GM19099 (cell line): ENCODE data around the gene MPV17L2.

Source experiments
- POLR2A ChIP-seq: IDR thresholded peaks from 3 replicates; pipeline ENCODE4 v1.6.1; 2011; ENCODE audit warnings: low read depth; ENCODE audit not compliant: insufficient read length; ENCODE audit errors: extremely low read depth

MPV17L2 gene

DNA sequence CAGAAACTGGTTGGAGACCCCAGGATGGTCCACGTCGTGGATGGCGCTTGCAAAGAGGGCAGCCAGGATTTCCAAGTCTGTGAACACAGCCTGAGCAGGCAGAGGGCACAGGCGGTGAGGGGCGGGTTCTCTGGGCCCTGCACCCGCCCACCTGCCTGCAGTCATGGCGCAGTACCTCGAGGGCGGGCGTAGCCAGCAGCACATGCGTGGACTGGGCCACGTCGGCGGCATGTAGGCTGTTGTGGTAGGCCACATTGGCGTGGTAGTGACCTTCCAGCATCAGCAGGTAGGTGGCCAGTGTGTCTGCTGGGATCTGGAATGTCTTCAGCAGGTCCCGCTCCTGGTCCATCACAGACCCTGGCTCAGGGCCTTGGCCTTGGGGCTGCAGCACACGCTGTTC lies 25.1 kb downstream of the MPV17L2 start:
- TF ChIP-seq POLR2A = no peak

DNA sequence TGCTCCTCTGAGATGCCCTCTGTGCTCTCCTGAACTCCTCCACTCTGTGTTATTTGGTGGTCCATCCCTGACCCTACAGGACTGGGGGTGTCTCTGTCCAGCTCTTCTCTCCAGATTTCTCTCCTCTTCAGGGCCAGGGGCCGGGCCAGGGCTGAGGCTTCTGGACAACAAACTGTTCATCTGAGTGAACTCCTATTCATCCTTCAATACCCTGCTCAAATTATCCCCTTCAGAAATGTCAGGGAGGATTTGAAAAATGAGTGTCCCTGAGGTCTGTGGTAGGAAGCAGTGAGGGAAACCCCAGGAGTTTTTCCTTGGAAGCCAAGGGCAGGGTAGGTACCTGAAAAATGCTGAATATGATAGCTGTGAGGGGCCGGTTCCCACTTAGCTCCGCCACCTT lies 25.6 kb downstream of the MPV17L2 start:
- TF ChIP-seq POLR2A = no peak

DNA sequence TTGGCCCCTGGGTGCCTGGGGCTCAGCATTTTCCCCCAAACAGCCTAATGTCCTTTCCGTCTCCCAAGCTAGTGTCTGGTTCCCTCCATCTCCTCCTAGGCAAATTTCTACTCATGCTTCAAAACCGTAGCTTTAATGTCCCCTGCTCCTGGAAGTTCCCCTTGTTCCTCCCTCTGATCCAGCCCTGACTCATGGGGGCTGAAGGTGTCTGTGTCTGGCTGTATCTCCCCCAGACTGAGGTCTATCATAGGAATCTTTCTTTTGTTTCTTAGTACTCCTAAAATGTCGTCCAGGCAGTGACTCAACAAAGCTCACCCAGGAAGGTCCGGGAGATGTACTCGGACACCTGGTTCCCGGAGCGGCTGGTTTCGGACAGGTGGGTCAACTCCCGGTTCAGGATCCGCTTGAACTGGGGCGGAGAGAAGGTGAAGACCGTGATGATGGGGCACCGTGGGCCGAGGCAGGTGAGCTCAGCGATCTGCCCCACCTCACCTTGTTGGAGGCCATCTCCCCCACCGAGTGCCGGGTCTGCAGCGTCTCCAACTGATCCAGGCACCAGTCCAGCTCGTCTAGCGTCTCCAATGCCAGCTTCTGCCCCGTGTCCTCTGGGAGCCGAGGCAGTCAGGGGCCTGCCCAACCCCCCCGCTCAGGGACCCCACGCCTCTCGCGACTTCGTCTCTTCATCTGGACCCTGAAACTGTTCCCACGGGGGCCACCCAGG lies 27.1 kb downstream of the MPV17L2 start:
- no peak for TF ChIP-seq POLR2A

DNA sequence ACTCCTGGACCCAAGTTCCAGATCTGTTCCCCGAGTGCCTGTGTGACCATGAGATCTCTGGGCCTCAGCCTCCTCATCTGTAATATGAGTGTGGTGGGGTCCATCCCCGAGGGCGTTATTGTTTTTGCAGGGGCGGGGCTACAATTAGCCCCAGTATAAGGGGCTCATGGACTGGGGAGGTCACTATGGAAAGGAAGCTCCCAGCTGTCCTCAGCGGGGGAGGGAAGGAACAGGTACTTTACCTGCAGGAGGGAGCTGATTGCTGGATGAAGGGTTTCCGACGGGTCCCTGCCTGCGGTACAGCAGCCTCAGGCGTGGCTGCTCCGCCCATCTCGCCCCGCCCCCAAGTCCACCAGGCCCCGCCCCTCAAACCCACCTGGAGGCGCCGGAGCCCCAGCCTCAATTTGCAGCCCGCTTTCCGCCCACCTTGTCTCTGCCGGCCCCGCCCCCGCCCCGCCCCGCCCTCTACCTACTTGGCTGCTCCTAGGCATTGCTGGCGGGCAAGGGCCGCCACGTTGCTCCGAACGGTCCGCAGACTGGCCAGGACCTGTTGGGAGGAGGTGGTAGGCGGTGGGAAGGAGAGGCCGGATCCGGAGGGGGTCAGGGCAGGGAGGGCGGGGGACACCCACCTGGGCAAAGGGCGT lies 27.7 kb downstream of the MPV17L2 start:
- TF ChIP-seq POLR2A = no peak

DNA sequence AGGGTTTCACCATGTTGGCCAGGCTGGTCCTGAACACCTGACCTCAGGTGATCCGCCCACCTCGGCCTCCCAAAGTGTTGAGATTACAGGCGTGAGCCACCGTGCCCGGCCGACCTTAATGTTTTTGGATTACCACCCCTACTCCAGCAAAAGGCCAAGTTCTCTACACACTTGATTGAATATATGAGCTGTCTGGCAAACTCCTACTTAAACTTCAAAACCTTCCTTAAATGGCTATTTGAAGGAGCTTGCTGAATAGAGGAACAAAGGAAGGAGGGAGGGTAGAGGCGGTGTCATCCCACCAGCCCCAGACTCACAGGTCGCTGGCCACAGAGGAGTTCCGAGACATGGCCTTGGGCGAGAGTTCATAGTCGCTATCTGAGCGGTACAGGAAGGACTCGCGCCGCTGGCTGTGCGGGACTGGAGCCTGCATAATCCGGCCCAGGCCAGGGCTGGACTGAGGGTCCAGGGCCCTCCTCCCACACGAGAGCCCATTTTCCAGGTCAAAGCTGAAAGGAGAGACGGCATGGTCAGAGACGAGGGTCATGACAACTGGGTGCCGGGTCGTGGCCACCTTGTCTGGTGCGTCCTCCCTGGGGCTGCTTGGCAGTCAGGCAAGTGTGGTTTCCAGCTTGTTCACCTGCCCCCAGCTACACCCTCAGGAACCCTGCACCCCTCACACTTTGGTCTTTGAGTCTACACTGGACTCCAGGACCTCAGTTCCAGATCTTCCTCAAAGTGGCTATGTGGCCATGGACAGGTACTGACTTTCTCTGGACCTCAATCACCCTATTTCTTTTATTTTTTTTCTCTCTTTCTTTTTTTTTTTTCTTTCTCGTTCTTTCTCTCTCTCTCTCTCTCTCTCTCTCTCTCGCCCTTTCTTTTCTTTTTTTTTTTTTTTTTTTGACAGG lies 29.1 kb downstream of the MPV17L2 start:
- TF ChIP-seq POLR2A = no peak

DNA sequence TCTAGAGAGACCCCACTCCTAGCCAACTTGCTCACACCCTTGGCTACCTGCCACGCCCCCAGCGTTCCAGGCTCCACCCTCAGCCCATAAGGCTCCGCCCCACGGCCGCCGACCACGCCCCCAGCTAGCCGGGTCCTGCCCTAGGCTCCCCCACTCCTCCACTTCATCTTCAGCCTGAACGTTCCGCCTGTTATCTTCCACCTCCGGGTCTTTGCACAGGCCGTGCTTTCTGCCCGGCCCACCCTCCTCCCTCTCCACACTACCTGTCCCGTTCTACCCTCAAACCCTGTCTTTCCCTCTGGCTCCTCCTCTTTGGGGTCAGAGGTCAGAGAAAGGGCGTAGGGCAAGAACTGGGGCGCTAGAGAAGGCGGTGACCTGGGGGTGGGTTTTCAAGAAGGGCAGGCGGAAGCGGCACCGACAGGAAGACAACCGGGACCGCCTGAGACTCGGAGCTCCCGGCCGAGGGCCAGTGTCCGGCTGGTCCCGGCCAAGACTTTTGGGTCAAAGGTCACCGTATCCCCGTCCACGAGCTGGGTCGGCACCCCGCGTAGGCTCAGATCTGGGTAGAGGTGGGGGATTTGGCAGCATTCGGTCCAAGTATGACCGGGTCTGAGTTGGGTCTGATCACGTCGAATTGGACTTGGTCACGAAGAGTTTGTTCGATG lies 31.0 kb downstream of the MPV17L2 start:
- no peak for TF ChIP-seq POLR2A

DNA sequence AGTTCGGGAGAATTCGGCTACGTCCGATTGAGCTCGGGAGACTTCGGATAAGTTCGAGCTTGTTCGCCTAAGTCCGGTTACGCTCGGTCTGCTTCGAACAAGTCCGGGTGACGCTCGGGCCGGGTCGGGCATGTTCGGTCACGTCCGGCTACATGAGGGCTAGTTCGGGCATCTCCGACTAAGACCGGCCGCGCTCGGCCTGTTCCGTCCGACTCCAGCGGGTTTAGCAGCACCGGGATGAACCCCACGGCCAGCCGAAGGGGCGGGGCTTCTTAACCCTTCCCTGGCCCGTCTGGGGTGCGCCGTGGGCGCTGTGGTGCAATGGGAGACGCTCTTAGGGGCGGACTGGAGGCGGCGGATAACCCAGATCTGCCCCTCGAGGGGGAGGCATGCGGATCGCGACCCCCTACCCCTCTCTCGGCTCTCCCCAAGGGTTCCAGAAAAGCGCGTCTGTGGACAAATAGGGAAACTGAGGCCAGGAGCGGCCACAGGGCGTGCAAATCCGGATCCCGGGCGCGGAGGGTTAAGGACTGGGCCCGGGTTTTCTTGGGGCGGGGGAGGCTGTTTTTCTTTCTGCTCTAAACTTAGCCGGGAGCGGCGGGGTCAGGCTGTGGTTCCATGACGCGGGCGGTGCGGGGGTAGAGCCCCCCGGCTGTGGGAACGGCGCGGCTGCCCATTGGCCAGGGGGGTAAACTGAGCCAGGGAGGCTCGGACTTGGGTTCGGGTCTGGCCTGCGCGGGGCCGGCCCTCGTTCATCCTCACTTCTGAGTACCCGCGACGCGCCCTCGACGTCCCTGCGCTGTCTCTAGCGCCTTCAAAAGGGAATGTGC lies 31.7 kb downstream of the MPV17L2 start:
- TF ChIP-seq POLR2A = no peak

DNA sequence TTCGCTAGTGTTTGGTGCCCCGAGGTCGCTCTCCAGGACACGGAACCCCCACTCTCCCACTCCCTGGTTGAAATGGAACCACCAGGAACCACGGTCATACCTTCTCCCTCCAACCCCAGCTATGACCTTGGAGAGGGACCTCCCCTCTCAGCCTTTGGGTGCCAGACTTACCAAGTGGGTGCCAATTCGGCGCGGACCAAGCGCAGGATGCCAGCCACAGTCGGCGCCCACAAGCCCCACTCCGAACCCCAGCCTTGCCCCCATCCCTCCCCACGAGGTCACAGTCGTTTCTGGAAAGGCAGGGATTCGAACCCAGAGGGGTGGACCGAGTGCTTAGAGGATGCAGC lies 32.3 kb downstream of the MPV17L2 start:
- TF ChIP-seq POLR2A = no peak

DNA sequence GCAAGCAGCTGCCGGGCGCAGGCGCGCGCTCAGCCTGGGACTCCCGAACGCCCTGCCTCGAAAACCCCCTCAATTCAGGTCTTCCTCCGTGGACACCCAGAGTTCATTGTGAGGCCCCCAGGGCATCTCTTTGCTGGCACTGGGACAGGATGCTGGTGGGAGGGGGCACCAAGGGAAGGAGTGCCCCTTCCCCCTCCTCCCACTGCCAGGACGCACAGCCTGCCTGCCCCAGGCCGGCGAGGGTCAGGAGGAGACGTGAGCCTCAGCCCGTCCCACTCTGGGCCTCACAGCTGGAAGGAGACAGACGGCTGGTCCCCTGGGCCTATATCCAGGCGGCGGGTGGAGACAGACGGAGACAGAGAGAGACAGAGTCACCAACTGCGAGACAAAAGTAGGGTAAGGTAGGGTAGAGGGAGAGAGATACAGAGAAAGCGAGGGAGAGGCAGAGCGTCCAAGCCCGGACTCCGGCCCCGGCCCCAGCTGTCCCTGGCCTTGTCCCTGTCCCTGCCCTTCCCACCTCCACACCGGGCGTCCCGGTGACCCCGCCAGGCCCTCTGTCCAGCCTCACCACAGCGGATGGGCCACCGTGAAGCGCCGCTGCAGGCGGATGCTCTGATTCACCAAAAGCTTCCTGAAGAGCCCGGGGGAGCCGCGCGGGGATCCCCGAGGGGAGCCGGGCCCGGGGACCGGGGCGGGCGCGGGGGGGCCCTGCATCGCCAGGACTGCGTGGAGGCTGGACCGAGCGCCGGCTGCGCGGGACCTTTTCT lies 32.9 kb downstream of the MPV17L2 start, which contains the start of gene PDE4C:
PDE4C (minus strand) TSS at position 737 of the 767 bp plus-strand sequence; CDS start at position 714, 23 bp downstream.
- no peak for TF ChIP-seq POLR2A

DNA sequence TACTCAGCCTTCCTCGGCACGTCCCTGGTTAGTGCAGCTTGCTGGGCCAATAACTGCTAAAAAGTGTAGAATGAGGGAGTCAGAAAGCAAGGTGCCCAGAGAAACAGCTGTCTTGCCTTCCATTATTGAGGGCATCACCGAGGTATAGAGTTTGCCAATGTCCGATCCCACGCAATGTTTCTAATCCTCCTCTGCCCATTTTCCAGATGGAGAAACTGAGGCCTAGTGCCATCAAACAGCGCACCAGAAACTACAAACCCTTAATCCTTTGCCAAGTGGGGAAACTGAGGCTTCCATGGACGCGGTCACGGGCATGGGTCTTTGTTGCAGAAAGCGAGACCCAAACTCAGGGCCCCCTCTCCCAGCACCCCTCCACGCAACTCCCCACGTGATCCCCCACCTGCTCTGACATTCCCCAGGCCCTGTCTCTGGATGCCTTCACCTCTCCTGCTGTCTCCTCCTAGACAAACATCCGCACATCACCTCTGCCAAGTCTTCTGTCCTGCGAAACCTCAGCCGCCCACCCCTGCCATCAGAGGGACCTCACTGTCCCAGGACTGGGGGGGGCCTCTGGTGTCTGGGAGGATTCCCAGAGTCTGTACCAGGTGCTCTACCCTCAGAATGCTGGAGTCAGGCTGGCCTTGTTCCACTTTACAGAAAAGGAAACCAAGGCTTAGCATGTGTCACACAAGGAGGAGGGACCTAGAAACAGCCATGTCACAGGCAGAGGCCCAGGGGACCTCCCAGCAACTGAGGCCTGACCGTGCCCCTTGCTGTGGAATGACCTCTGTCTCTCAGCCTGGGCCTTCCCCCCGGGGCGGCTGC lies 34.1 kb downstream of the MPV17L2 start:
- no peak for TF ChIP-seq POLR2A

DNA sequence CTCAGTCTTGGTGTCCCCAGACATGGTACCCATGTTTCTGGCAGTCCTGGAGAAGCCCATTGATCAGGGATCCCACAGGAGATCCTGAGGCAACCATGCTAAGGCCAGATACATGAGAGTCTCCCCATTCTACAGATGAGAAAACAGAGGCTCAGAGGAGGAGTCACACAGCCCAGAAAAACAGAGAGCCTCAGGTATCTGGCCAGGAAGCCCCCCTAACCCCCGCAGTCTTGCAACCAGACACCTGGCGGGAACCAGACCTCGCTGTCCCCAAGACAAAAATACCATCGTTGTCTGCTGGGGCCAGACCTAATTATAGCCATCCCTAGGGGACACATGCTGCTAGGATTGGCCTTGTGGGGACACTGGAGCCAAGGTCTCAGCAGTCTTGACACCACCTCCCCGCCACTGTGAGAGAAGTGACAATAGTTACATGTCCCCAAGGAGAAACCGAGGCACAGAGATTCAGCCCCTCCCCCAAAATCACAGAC lies 34.8 kb downstream of the MPV17L2 start:
- no peak for TF ChIP-seq POLR2A

DNA sequence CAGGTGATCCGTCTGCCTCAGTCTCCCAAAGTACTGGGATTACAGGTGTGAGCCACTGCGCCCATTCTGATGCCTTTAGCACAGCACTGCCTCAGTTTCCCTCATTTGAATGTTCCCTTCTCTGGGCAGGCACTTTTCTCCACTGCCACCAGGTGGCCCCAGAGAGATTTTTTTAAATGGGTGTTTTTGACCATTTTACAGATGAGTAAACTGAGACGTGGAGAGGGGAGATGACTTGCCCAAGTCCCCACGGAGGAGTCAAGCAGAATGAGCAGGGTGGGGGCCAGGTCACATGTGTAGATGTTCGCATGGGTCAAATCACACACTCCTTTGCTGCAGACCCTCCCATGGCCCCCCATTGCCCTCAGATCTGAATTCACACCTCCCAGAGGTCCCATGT lies 36.5 kb downstream of the MPV17L2 start:
- no peak for TF ChIP-seq POLR2A
